Thyroid gland (tissue), 4 donors: ENCODE results near the gene EXOC3L2. TPM values are rescaled to one million over a fixed set of nuclear protein-coding genes. Genes with fewer than 3 reads are reported as not detected.

Experiments used
- DNase-seq, 2 donors: peaks; one replicate each; pipeline ENCODE4 v3.0.0-alpha.2; 2019
- H3K27ac ChIP-seq, 3 donors: fragments of 200-600 bp; sonication (generic); 1 replicate in 2 of 3; 2 replicates in 1 of 3; pipeline ENCODE4 v1.5.1; 2016 to 2019; ENCODE audit warnings: mild to moderate bottlenecking in 1 of 3, moderate library complexity in 1 of 3
- H3K27me3 ChIP-seq: fragments of 200-600 bp; sonication (generic); one replicate; pipeline ENCODE4 v1.5.1; 2019
- H3K36me3 ChIP-seq, 2 donors: fragments of 200-600 bp; sonication (generic); one replicate each; pipeline ENCODE4 v1.5.1; 2016 to 2019
- H3K4me1 ChIP-seq, 2 donors: fragments of 200-600 bp; sonication (generic); one replicate each; pipeline ENCODE4 v1.5.1; 2017 to 2019
- H3K4me3 ChIP-seq, 3 donors: fragments of 200-600 bp; sonication (generic); replicated peaks in 1 of 3; 1 replicate in 2 of 3; 2 replicates in 1 of 3; pipeline ENCODE4 v1.5.1; 2016; ENCODE audit warnings: mild to moderate bottlenecking in 1 of 3
- H3K9me3 ChIP-seq: fragments of 200-600 bp; sonication (generic); one replicate; pipeline ENCODE4 v1.5.1; 2017
- CTCF ChIP-seq, 6 experiments: fragments of 200-600 bp in 3 of 6; fragments of 450-650 bp in 3 of 6; sonication (generic) in 3 of 6; IDR thresholded peaks; one replicate each; pipeline ENCODE4 v1.5.1; 2016 to 2019; ENCODE audit warnings: antibody characterized with exemption in 6 of 6, mild to moderate bottlenecking in 2 of 6, inconsistent platforms in 1 of 6, moderate library complexity in 1 of 6
- POLR2A ChIP-seq, 2 donors: fragments of 450-650 bp; IDR thresholded peaks; one replicate each; pipeline ENCODE4 v1.6.1; 2017; ENCODE audit warnings: antibody characterized with exemption in 2 of 2, mild to moderate bottlenecking in 2 of 2, moderate library complexity in 1 of 2
- WGBS, 2 donors: methylation state at CpG; one replicate each; pipeline ENCODE4 v1.1.5; 2017; 5-methylcytosine and 5-hydroxymethylcytosine counted together
- intact Hi-C: fragments of 100-400 bp; cut with DNase I; formaldehyde crosslinking; loops from one replicate; pipeline ENCODE4 v1.15.1; 2023
- total RNA-seq, 4 donors: library from RNA; depleted of rRNA; stranded (reverse); fragments of >200 nt; gene quantifications; one replicate each; pipeline ENCODE4 v1.2.3, GENCODE V29; 2016

EXOC3L2 gene
- total RNA-seq, 4 donors from 2014 or later = 2.1 to 17.2 (median 11.4) TPM

GRCh38 chr19:45184115-45184514 lies 61.1 kb downstream of the EXOC3L2 start:
- no peak for DNase-seq
- H3K4me3 ChIP-seq = no peak overlapping the region
- TF ChIP-seq CTCF (IDR thresholded peaks at IDR 0.05) (no peak), POLR2A (IDR thresholded peaks at IDR 0.05) (no peak)
- intact Hi-C loops = no loop called here
- no peaks in the 10 kb centered on the region for H3K9me3 ChIP-seq
- H3K27ac ChIP-seq = no peak overlapping the region
- 91 to 92% methylated on average over 5 of the region's 5 CpGs for WGBS, 2 donors
- H3K36me3 ChIP-seq = no peaks in the 10 kb centered on the region
- no peaks in the 10 kb centered on the region for H3K27me3 ChIP-seq
- peaks cover 7 to 14% of the 10 kb centered on the region in 2 donors for H3K4me1 ChIP-seq

DNA sequence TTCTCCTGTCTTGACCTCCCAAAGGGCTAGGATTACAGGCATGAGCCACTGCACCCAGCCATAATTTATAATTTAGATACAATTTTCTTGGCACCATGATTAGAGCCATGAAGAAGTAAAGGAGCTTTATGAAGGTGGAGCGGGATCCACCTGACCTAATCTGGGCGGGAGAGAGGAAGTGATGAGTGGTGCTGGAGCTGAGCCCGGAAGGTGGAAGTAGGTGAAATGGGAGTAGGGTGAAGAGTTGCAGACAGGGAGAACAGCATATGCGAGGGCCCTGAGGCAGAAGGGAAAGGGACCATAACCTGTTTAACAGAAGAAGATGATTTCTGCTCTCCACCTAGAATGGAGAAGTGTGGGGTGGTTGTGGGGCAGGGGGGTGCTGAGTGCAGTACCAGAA lies 62.4 kb downstream of the EXOC3L2 start:
- Histone ChIP-seq H3K4me3 (no peak overlapping the region), H3K9me3 (no peaks in the 10 kb centered on the region), H3K4me1 (peaks cover 7 to 14% of the 10 kb centered on the region in 2 donors), H3K36me3 (no peaks in the 10 kb centered on the region), H3K27ac (no peak overlapping the region), H3K27me3 (no peaks in the 10 kb centered on the region)
- DNase-seq = no peak
- intact Hi-C loops = no loop called here
- TF ChIP-seq POLR2A (IDR thresholded peaks at IDR 0.05) (no peak), CTCF (IDR thresholded peaks at IDR 0.05) (no peak)
- WGBS, 2 donors = 82 to 90% methylated on average over 4 of the region's 4 CpGs

- peaks cover 15 to 25% of the 10 kb centered on the region in 2 donors for H3K4me1 ChIP-seq
- H3K36me3 ChIP-seq = no peaks in the 10 kb centered on the region
- no peaks in the 10 kb centered on the region for H3K27me3 ChIP-seq
- no peak for TF ChIP-seq CTCF (IDR thresholded peaks at IDR 0.05)
- TF ChIP-seq POLR2A (IDR thresholded peaks at IDR 0.05) = no peak
- intact Hi-C loops = loop anchor here (2.0 kb wide), 1 partner anchor 94 kb away; no protein-coding TSS in a partner anchor
- no peaks in the 10 kb centered on the region for H3K9me3 ChIP-seq
- DNase-seq = no peak
- 90 to 91% methylated on average over 7 of the region's 7 CpGs for WGBS, 2 donors
- no peak overlapping the region for H3K4me3 ChIP-seq
- H3K27ac ChIP-seq = no peak overlapping the region
These were observed 64.3 kb downstream of the EXOC3L2 start for GRCh38 chr19:45180936-45181335.

- H3K27me3 ChIP-seq = no peaks in the 10 kb centered on the region
- peak overlapping the region in 1 of 3 donors; percentile 75 for H3K4me3 ChIP-seq
- H3K27ac ChIP-seq = no peak overlapping the region
- 63 to 73% methylated on average over 7 to 9 of the region's 9 CpGs for WGBS, 2 donors
- TF ChIP-seq CTCF (IDR thresholded peaks at IDR 0.05) = no peak
- no peak for TF ChIP-seq POLR2A (IDR thresholded peaks at IDR 0.05)
- no peaks in the 10 kb centered on the region for H3K9me3 ChIP-seq
- intact Hi-C loops = loop anchor here (2.0 kb wide), 1 partner anchor 93 kb away; no protein-coding TSS in a partner anchor
- H3K4me1 ChIP-seq = peaks cover 15 to 25% of the 10 kb centered on the region in 2 donors
- no peaks in the 10 kb centered on the region for H3K36me3 ChIP-seq
- no peak for DNase-seq
These were observed 65.3 kb downstream of the EXOC3L2 start for GRCh38 chr19:45179892-45180370.

DNA sequence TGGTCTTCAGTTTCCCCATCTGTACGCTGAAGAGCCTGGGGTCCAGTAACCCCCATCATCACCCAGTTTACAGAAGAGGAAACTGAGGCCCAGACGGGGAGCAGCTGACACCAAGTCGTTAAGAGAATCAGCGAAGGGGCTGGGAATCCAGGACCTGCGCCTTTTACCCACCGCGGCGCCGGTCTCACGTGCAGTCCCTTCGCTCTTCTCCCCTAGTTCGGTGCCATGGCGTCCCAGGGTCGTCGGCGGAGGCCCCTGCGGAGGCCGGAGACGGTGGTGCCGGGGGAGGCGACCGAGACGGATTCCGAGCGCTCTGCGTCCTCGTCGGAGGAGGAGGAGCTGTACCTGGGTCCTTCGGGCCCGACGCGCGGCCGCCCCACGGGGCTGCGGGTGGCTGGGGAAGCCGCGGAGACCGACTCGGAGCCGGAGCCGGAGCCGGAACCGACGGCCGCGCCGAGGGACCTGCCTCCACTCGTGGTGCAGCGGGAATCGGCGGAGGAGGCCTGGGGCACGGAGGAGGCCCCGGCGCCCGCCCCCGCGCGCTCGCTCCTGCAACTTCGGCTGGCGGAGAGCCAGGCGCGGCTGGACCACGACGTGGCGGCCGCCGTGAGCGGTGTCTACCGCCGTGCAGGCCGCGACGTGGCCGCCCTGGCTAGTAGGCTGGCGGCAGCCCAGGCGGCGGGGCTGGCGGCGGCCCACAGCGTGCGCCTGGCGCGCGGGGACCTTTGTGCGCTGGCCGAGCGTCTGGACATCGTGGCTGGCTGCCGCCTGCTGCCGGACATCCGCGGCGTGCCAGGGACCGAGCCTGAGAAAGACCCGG lies 65.9 kb downstream of the EXOC3L2 start:
- Histone ChIP-seq H3K9me3 (no peaks in the 10 kb centered on the region), H3K36me3 (no peaks in the 10 kb centered on the region), H3K4me1 (peaks cover 15 to 25% of the 10 kb centered on the region in 2 donors), H3K27ac (peak overlapping the region; percentile 2 to 76 (median 44)), H3K27me3 (no peaks in the 10 kb centered on the region), H3K4me3 (peak overlapping the region; percentile 28 to 75 (median 51))
- DNase-seq = peak; percentile 43 to 51
- TF ChIP-seq CTCF (IDR thresholded peaks at IDR 0.05) (no peak), POLR2A (IDR thresholded peaks at IDR 0.05) (no peak)
- intact Hi-C loops = no loop called here
- WGBS, 2 donors = 0 to 3% methylated on average over 13 to 23 of the region's 97 CpGs
